Natural killer cell (primary cell): ENCODE data around the gene EXTL1. TPM values are rescaled to one million over a fixed set of nuclear protein-coding genes. Genes with fewer than 3 reads are reported as not detected.

Experiments used
- ATAC-seq, 3 donors: fragments of 150-1000 bp in 2 of 3; fragments of 200-7000 bp in 1 of 3; cut with Tn5 transposase; 1 replicate in 1 of 3; 2 replicates in 2 of 3; pipeline ENCODE4 v1.10.0; 2021; ENCODE audit warnings: mild to moderate bottlenecking in 2 of 3, moderate library complexity in 2 of 3
- DNase-seq, 2 donors: peaks; one replicate each; pipeline versions ENCODE4 v3.0.0 to v3.0.0-alpha.2; 2013 to 2021; ENCODE audit warnings: mixed read lengths in 1 of 2
- H3K27ac ChIP-seq: one replicate; pipeline ENCODE4 v1.5.1; 2013; ENCODE audit warnings: mild to moderate bottlenecking, low read length
- H3K27me3 ChIP-seq: one replicate; pipeline ENCODE4 v1.6.1; 2013; ENCODE audit warnings: low read length; ENCODE audit not compliant: control insufficient read depth, insufficient read depth
- H3K36me3 ChIP-seq: one replicate; pipeline ENCODE4 v1.6.1; 2013; ENCODE audit warnings: low read length; ENCODE audit not compliant: control insufficient read depth, insufficient read depth
- H3K4me1 ChIP-seq: one replicate; pipeline ENCODE4 v1.6.1; 2013; ENCODE audit warnings: low read length; ENCODE audit not compliant: control insufficient read depth, insufficient read depth
- H3K4me3 ChIP-seq: one replicate; pipeline ENCODE4 v1.5.1; 2013; ENCODE audit warnings: low read length
- H3K9me3 ChIP-seq: one replicate; pipeline ENCODE4 v1.6.1; 2013; ENCODE audit warnings: low read length; ENCODE audit not compliant: control insufficient read depth, insufficient read depth
- H3K27ac Mint-ChIP-seq, 2 donors: one replicate each; pipeline ENCODE4 v1.8.0; 2022; ENCODE audit warnings: mild to moderate bottlenecking in 2 of 2, mixed read lengths in 2 of 2, moderate library complexity in 1 of 2
- H3K27me3 Mint-ChIP-seq, 2 donors: one replicate each; pipeline ENCODE4 v1.8.0; 2022; ENCODE audit warnings: low read depth in 2 of 2, mixed read lengths in 2 of 2
- H3K36me3 Mint-ChIP-seq: one replicate; pipeline ENCODE4 v1.8.0; 2022; ENCODE audit warnings: mixed read lengths
- H3K4me1 Mint-ChIP-seq, 2 donors: one replicate each; pipeline ENCODE4 v1.8.0; 2022; ENCODE audit warnings: mixed read lengths in 2 of 2
- H3K4me3 Mint-ChIP-seq: one replicate; pipeline ENCODE4 v1.8.0; 2022; ENCODE audit warnings: mild to moderate bottlenecking, moderate library complexity, mixed read lengths
- H3K9me3 Mint-ChIP-seq, 2 donors: one replicate each; pipeline ENCODE4 v1.8.0; 2022; ENCODE audit warnings: mixed read lengths in 2 of 2
- CTCF ChIP-seq: fragments of 200-600 bp; IDR thresholded peaks from one replicate; pipeline ENCODE4 v1.8.0; 2022; ENCODE audit warnings: antibody characterized with exemption
- WGBS: methylation state at CpG from one replicate; pipeline ENCODE4 v1.1.7; 2013; ENCODE audit warnings: missing lambda C conversion rate; ENCODE audit not compliant: insufficient coverage; 5-methylcytosine and 5-hydroxymethylcytosine counted together
- intact Hi-C: fragments of 100-400 bp; cut with micrococcal nuclease; formaldehyde crosslinking; loops from one replicate; pipeline ENCODE4 v1.14.2; 2022
- total RNA-seq, 4 donors: library from RNA; stranded (reverse); fragments of 120-200 nt in 1 of 4; gene quantifications; one replicate each; pipeline versions ENCODE4 v1.2.3 to v1.2.4, GENCODE V29; 2013 to 2022

The EXTL1 gene
- total RNA-seq, 3 donors from 2014 or later (not counting 1 experiment from before 2014, with no cell fraction given), result not detected

GRCh38 chr1:26070296-26070962 is 48.9 kb downstream of the EXTL1 start:
- intact Hi-C loops, result no loop called here
- no peak overlapping the region for H3K4me3 ChIP-seq
- peaks cover 24 to 39% of the 10 kb centered on the region in 2 donors for H3K27me3 Mint-ChIP-seq
- no peaks in the 10 kb centered on the region for H3K27me3 ChIP-seq
- no peaks in the 10 kb centered on the region for H3K9me3 Mint-ChIP-seq
- no peak for TF ChIP-seq CTCF
- H3K4me3 Mint-ChIP-seq, result no peak overlapping the region
- H3K4me1 ChIP-seq, result no peaks in the 10 kb centered on the region
- H3K27ac Mint-ChIP-seq, result no peak overlapping the region
- no peak overlapping the region for H3K27ac ChIP-seq
- H3K9me3 ChIP-seq, result no peaks in the 10 kb centered on the region
- 91% methylated on average over 3 of the region's 4 CpGs for WGBS
- no peak for ATAC-seq
- no peaks in the 10 kb centered on the region for H3K4me1 Mint-ChIP-seq
- DNase-seq, result no peak
- H3K36me3 Mint-ChIP-seq, result no peaks in the 10 kb centered on the region
- H3K36me3 ChIP-seq, result no peaks in the 10 kb centered on the region

GRCh38 chr1:26070963-26071342 is 49.4 kb downstream of the EXTL1 start:
- Histone ChIP-seq H3K4me3 (no peak overlapping the region), H3K36me3 (no peaks in the 10 kb centered on the region), H3K27ac (no peak overlapping the region), H3K9me3 (no peaks in the 10 kb centered on the region), H3K27me3 (no peaks in the 10 kb centered on the region), H3K4me1 (no peaks in the 10 kb centered on the region)
- Mint-ChIP-seq H3K9me3 (no peaks in the 10 kb centered on the region), H3K36me3 (no peaks in the 10 kb centered on the region), H3K4me1 (no peaks in the 10 kb centered on the region), H3K27me3 (peaks cover 24 to 39% of the 10 kb centered on the region in 2 donors), H3K4me3 (no peak overlapping the region), H3K27ac (no peak overlapping the region)
- no peak for ATAC-seq
- no peak for TF ChIP-seq CTCF
- 94% methylated on average over 6 of the region's 6 CpGs for WGBS
- intact Hi-C loops, result no loop called here
- DNase-seq, result no peak

- peaks cover 26 to 41% of the 10 kb centered on the region in 2 donors for H3K27me3 Mint-ChIP-seq
- intact Hi-C loops, result no loop called here
- no peaks in the 10 kb centered on the region for H3K27me3 ChIP-seq
Observed at GRCh38 chr1:26072305-26072704, 50.7 kb downstream of the EXTL1 start.

More at GRCh38 chr1:26072305-26072704, 50.7 kb downstream of the EXTL1 start:
- ATAC-seq (no peak), DNase-seq (no peak)
- Histone ChIP-seq H3K4me3 (no peak overlapping the region), H3K36me3 (no peaks in the 10 kb centered on the region), H3K27ac (no peak overlapping the region), H3K4me1 (no peaks in the 10 kb centered on the region), H3K9me3 (no peaks in the 10 kb centered on the region)
- Mint-ChIP-seq H3K9me3 (no peaks in the 10 kb centered on the region), H3K36me3 (no peaks in the 10 kb centered on the region), H3K4me3 (no peak overlapping the region), H3K27ac (no peak overlapping the region), H3K4me1 (no peaks in the 10 kb centered on the region)
- WGBS, result 79% methylated on average over 6 of the region's 6 CpGs
- TF ChIP-seq CTCF, result no peak
